Measurements from ENCODE around the gene NFATC1. TPM values are rescaled to one million over a fixed set of nuclear protein-coding genes. Genes with fewer than 3 reads are reported as not detected.

The NFATC1 gene
- total RNA-seq, 2 experiments from 2014 or later = 26.5 to 28.1 TPM

- Mint-ChIP-seq H3K4me1 (ENCODE audit: low read depth) (peaks cover 82% of the 10 kb centered on the region), H3K4me3 (peak overlapping the region; percentile 58), H3K36me3 (ENCODE audit: low read depth) (peaks cover 5% of the 10 kb centered on the region), H3K9me3 (ENCODE audit: insufficient read depth) (no peaks in the 10 kb centered on the region), H3K27me3 (ENCODE audit: low read depth) (no peaks in the 10 kb centered on the region), H3K27ac (peak overlapping the region; percentile 84)
- ChIA-PET CTCF (interaction anchor here (0.6 kb wide), 1 partner anchor 676 kb away, joined by 3 read pairs; no protein-coding TSS in a partner anchor), POLR2A (no interaction called here)
- DNase-seq (peak; percentile 64), ATAC-seq (no peak)
Observed at GRCh38 chr18:79519751-79520477, 124.2 kb downstream of the NFATC1 start.

GRCh38 chr18:79520478-79521390 lies 125.0 kb downstream of the NFATC1 start:
- CTCF ChIA-PET = interaction anchor here (0.6 kb wide), 1 partner anchor 677 kb away, joined by 3 read pairs; no protein-coding TSS in a partner anchor
- Mint-ChIP-seq H3K27ac (peak overlapping the region; percentile 97), H3K4me1 (ENCODE audit: low read depth) (peaks cover 86% of the 10 kb centered on the region), H3K36me3 (ENCODE audit: low read depth) (peaks cover 5% of the 10 kb centered on the region), H3K27me3 (ENCODE audit: low read depth) (no peaks in the 10 kb centered on the region), H3K4me3 (peak overlapping the region; percentile 58), H3K9me3 (ENCODE audit: insufficient read depth) (no peaks in the 10 kb centered on the region)
- DNase-seq (no peak), ATAC-seq (no peak)
- POLR2A ChIA-PET = no interaction called here

DNA sequence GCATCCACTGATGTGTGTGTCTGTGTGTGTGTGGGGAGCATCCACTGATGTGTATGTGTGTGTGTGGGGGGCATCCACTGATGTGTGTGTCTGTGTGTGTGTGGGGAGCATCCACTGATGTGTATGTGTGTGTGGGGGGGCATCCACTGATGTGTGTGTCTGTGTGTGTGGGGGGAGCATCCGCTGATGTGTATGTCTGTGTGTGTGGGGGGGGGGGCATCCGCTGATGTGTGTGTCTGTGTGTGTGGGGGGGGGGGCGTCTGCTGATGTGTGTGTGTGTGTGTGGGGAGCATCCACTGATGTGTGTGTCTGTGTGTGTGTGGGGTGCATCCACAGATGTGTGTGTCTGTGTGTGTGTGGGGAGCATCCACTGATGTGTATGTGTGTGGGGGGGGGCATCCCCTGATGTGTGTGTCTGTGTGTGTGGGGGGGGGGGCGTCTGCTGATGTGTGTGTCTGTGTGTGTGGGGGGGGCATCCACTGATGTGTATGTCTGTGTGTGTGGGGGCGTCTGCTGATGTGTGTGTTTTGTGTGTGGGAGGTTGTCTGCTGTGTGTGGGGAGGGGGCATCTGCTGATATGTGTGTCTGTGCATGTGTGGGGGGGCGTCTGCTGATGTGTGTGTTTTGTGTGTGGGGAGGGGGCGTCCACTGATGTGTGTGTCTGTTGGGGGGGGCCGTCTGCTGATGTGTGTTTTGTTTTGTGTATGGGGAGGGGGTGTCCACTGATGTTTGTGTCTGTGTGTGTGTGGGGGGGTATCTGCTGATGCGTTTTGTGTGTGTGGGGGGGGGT lies 125.9 kb downstream of the NFATC1 start:
- POLR2A ChIA-PET = no interaction called here
- ATAC-seq (no peak), DNase-seq (no peak)
- H3K27ac Mint-ChIP-seq = peak overlapping the region; percentile 97
- H3K4me1 Mint-ChIP-seq (ENCODE audit: low read depth) = peaks cover 82% of the 10 kb centered on the region
- no peaks in the 10 kb centered on the region for H3K9me3 Mint-ChIP-seq (ENCODE audit: insufficient read depth)
- no peaks in the 10 kb centered on the region for H3K27me3 Mint-ChIP-seq (ENCODE audit: low read depth)
- CTCF ChIA-PET = no interaction called here
- peaks cover 5% of the 10 kb centered on the region for H3K36me3 Mint-ChIP-seq (ENCODE audit: low read depth)
- H3K4me3 Mint-ChIP-seq = peak overlapping the region; percentile 60

- H3K27ac Mint-ChIP-seq = peak overlapping the region; percentile 97
- ChIA-PET CTCF (interaction anchor here (0.9 to 2.8 kb wide), 7 partner anchors 117 to 142 kb away, joined by 3 to 17 read pairs (median 7); partner anchors contain the start of gene NFATC1), POLR2A (interaction anchor here (1.3 to 2.3 kb wide), 3 partner anchors 117 to 125 kb away, joined by 6 to 12 read pairs (median 10); no protein-coding TSS in a partner anchor)
- no peaks in the 10 kb centered on the region for H3K9me3 Mint-ChIP-seq (ENCODE audit: insufficient read depth)
- no peaks in the 10 kb centered on the region for H3K27me3 Mint-ChIP-seq (ENCODE audit: low read depth)
- ATAC-seq (peak; percentile 25), DNase-seq (peak; percentile 70)
- peaks cover 72% of the 10 kb centered on the region for H3K4me1 Mint-ChIP-seq (ENCODE audit: low read depth)
- peak overlapping the region; percentile 60 for H3K4me3 Mint-ChIP-seq
- peaks cover 7% of the 10 kb centered on the region for H3K36me3 Mint-ChIP-seq (ENCODE audit: low read depth)
Observed at GRCh38 chr18:79522451-79523205, 126.9 kb downstream of the NFATC1 start.

DNA sequence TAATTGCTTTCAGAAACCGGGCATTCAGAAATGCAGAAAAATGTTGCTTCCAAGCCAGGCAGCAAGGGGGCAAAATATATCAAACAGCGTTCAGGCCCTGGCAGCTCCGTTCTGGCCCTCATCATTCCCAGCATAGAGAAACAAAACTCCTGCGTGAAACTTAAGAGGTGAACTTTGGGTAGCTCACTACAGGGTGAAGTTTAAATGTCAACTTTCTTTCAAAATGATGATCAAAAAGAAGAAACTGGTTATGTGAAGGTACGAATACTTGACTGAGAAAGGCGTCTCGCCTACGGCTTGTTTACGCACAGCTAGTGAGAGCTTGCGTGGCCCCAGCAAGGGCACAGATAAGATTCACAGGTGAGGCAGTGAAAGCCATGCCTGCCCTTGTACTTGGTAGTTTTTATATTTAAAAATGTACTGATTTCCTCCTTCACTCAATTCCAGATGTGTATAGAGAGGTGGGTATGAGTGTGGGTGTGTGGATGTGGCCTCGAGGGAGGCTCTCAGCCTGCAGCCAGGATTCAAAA lies 127.5 kb downstream of the NFATC1 start:
- ATAC-seq (peak; percentile 45), DNase-seq (peak; percentile 54)
- Mint-ChIP-seq H3K4me3 (peak overlapping the region; percentile 60), H3K27me3 (ENCODE audit: low read depth) (no peaks in the 10 kb centered on the region), H3K36me3 (ENCODE audit: low read depth) (peaks cover 10% of the 10 kb centered on the region), H3K9me3 (ENCODE audit: insufficient read depth) (no peaks in the 10 kb centered on the region), H3K27ac (peak overlapping the region; percentile 97), H3K4me1 (ENCODE audit: low read depth) (peaks cover 66% of the 10 kb centered on the region)
- POLR2A ChIA-PET = interaction anchor here (1.3 to 2.3 kb wide), 3 partner anchors 118 to 125 kb away, joined by 6 to 12 read pairs (median 10); no protein-coding TSS in a partner anchor
- CTCF ChIA-PET = interaction anchor here (0.8 to 2.8 kb wide), 11 partner anchors 16 to 146 kb away, joined by 3 to 17 read pairs (median 4); partner anchors contain the start of gene NFATC1

GRCh38 chr18:79523736-79524180 lies 128.0 kb downstream of the NFATC1 start:
- Mint-ChIP-seq H3K27ac (peak overlapping the region; percentile 97), H3K9me3 (ENCODE audit: insufficient read depth) (no peaks in the 10 kb centered on the region), H3K27me3 (ENCODE audit: low read depth) (no peaks in the 10 kb centered on the region), H3K4me1 (ENCODE audit: low read depth) (peaks cover 61% of the 10 kb centered on the region), H3K4me3 (peak overlapping the region; percentile 60), H3K36me3 (ENCODE audit: low read depth) (peaks cover 10% of the 10 kb centered on the region)
- ChIA-PET POLR2A (interaction anchor here (0.6 to 2.3 kb wide), 6 partner anchors 8 to 157 kb away, joined by 3 to 12 read pairs (median 4); no protein-coding TSS in a partner anchor), CTCF (interaction anchor here (0.8 to 2.8 kb wide), 11 partner anchors 12 to 149 kb away, joined by 3 to 17 read pairs (median 4); partner anchors contain the start of gene NFATC1)
- ATAC-seq = peak; percentile 57
- DNase-seq = peak; percentile 88

DNA sequence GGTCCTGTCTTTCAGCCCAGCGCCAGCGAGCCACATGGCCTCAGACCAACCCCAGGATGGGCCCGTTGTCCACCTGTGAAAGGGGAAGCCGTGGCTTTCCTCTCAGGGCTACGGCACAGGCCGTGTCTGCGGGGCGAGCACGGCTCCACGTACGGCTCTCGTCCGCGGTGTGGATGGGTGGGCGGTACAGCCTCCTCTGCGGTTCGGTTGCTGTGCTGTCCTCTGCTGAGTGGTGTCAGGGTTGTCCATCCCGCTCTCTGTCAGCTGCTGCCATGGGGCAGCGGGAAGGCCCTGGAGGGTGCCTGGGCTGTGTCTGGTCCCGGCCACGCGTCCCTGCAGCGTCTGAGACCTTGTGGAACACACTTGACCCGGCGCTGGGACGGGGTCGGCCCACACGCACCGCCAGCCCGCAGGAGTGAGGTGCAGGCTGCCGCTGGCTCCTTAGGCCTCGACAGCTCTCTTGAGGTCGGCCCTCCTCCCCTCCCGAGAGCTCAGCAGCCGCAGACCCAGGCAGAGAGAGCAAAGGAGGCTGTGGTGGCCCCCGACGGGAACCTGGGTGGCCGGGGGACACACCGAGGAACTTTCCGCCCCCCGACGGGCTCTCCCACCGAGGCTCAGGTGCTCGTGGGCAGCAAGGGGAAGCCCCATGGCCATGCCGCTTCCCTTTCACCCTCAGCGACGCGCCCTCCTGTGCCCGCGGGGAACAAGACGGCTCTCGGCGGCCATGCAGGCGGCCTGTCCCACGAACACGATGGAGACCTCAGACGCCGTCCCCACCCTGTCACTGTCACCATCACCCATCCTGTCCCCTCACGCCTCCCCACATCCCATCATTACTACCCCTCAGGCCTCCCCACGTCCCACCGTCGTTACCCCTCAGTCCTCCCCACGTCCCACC lies 128.7 kb downstream of the NFATC1 start:
- peak overlapping the region; percentile 60 for H3K4me3 Mint-ChIP-seq
- H3K36me3 Mint-ChIP-seq (ENCODE audit: low read depth) = peaks cover 10% of the 10 kb centered on the region
- ChIA-PET CTCF (interaction anchor here (0.8 to 2.8 kb wide), 9 partner anchors 12 to 150 kb away, joined by 3 to 17 read pairs (median 4); partner anchors contain the start of gene NFATC1), POLR2A (interaction anchor here (0.6 to 2.3 kb wide), 6 partner anchors 9 to 156 kb away, joined by 3 to 12 read pairs (median 4); no protein-coding TSS in a partner anchor)
- no peaks in the 10 kb centered on the region for H3K27me3 Mint-ChIP-seq (ENCODE audit: low read depth)
- peak; percentile 70 for DNase-seq
- H3K27ac Mint-ChIP-seq = peak overlapping the region; percentile 97
- H3K9me3 Mint-ChIP-seq (ENCODE audit: insufficient read depth) = no peaks in the 10 kb centered on the region
- H3K4me1 Mint-ChIP-seq (ENCODE audit: low read depth) = peaks cover 60% of the 10 kb centered on the region
- peak; percentile 52 for ATAC-seq

DNA sequence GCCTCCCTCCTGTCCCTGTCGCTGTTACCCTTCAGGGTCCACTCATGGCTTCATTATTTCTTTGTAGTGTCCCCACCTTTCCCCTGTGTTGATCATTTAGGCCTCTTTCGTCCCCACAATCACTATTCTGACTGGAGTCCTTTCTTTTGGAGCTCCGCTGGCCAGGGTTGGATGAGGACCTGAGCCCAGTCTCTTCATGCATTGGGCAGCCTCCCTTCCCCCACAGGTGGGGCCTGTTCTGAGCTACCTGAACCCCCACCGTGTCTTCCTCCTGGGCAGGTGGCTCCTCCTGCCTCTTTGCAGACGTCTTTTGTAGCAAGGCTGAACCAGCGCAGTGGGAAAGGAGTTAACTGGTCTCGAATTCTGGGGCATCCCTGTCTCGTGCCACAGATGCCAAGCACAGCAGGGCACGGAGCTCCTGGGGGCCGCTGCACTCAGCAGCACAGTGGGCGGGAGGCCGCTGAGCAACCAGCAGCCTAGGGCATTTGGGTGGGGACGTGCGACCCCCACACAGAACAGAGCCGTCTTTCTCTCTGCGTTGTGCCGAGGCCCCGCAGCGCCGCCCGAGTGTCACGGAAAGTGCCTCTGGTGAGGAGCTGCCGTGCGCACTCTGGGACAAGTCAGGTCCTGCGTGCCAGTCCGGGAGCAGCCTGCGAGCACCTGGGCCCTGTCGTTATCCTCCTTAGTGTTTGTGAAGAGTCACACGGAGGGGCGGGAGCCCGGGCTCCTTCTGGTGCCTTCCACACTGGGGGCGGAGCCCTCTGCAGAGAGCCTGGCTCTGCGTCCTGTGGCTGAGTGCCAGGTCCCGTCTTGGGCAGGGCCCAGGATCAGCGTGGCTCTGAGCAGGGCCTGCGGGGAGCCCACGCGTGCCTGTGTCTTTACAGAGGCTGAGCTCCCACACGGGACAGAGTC lies 130.1 kb downstream of the NFATC1 start:
- H3K36me3 Mint-ChIP-seq (ENCODE audit: low read depth) = peaks cover 8% of the 10 kb centered on the region
- H3K4me3 Mint-ChIP-seq = peak overlapping the region; percentile 34
- peaks cover 46% of the 10 kb centered on the region for H3K4me1 Mint-ChIP-seq (ENCODE audit: low read depth)
- DNase-seq = no peak
- ChIA-PET CTCF (interaction anchor here (1.5 to 8.3 kb wide), 2 partner anchors 130 to 147 kb away, joined by 4 to 70 read pairs; no protein-coding TSS in a partner anchor), POLR2A (interaction anchor here (0.7 kb wide), 1 partner anchor 14 kb away, joined by 3 read pairs; no protein-coding TSS in a partner anchor)
- no peaks in the 10 kb centered on the region for H3K9me3 Mint-ChIP-seq (ENCODE audit: insufficient read depth)
- ATAC-seq = no peak
- H3K27ac Mint-ChIP-seq = peak overlapping the region; percentile 78
- H3K27me3 Mint-ChIP-seq (ENCODE audit: low read depth) = no peaks in the 10 kb centered on the region

Measured in activated CD8-positive, alpha-beta T cell treated with anti-CD3 and anti-CD28 coated beads, Interleukin-2, amount 10 ng/mL, durations not matched to agents 7 days and 5 days (primary cell).